IPS-20b (cell line): Measurements from ENCODE around the gene PKIB.
"Not testable (repeated sequence)": the region's sequence is repeated elsewhere in the genome, so short reads cannot be mapped to it uniquely, and the experiment has no call there.

ENCODE experiments used
- H3K27ac ChIP-seq: one replicate; pipeline ENCODE4 v1.5.1; 2013; ENCODE audit warnings: low read length
- H3K27me3 ChIP-seq: 2 replicates; pipeline ENCODE4 v1.6.1; 2013; ENCODE audit warnings: mild to moderate bottlenecking, low read length, inconsistent platforms; ENCODE audit not compliant: insufficient read depth
- H3K36me3 ChIP-seq: 2 replicates; pipeline ENCODE4 v1.6.1; 2013; ENCODE audit warnings: low read depth, mild to moderate bottlenecking, inconsistent platforms, low read length, moderate library complexity; ENCODE audit not compliant: insufficient read depth
- H3K4me1 ChIP-seq: 2 replicates; pipeline ENCODE4 v1.6.1; 2013; ENCODE audit warnings: mild to moderate bottlenecking, control low read depth, inconsistent platforms, low read length, moderate library complexity; ENCODE audit not compliant: insufficient read depth
- H3K4me3 ChIP-seq: 2 replicates; pipeline ENCODE4 v1.5.1; 2013; ENCODE audit warnings: mild to moderate bottlenecking, low read length, inconsistent platforms
- H3K9ac ChIP-seq: 2 replicates; pipeline ENCODE4 v1.6.1; 2013; ENCODE audit warnings: low read depth, mild to moderate bottlenecking, inconsistent platforms, low read length, moderate library complexity
- H3K9me3 ChIP-seq: 2 replicates; pipeline ENCODE4 v1.6.1; 2013; ENCODE audit warnings: mild to moderate bottlenecking, low read depth, low read length, inconsistent platforms; ENCODE audit not compliant: insufficient read depth

The PKIB gene

GRCh38 chr6:122621638-122622037, 11.4 kb downstream of the PKIB start:
- Histone ChIP-seq H3K27ac (no peak overlapping the region), H3K9me3 (no peaks in the 10 kb centered on the region), H3K9ac (no peak overlapping the region), H3K27me3 (no peaks in the 10 kb centered on the region), H3K4me3 (no peak overlapping the region), H3K36me3 (no peaks in the 10 kb centered on the region), H3K4me1 (no peaks in the 10 kb centered on the region)

GRCh38 chr6:122622479-122622878, 12.3 kb downstream of the PKIB start:
- Histone ChIP-seq H3K27ac (no peak overlapping the region), H3K4me1 (no peaks in the 10 kb centered on the region), H3K36me3 (no peaks in the 10 kb centered on the region)

GRCh38 chr6:122623279-122623678, 13.1 kb downstream of the PKIB start:
- Histone ChIP-seq H3K9me3 (no peaks in the 10 kb centered on the region), H3K9ac (no peak overlapping the region), H3K36me3 (no peaks in the 10 kb centered on the region), H3K4me1 (no peaks in the 10 kb centered on the region), H3K4me3 (no peak overlapping the region), H3K27ac (no peak overlapping the region), H3K27me3 (no peaks in the 10 kb centered on the region)

More at GRCh38 chr6:122622479-122622878, 12.3 kb downstream of the PKIB start:
- Histone ChIP-seq H3K9me3 (no peaks in the 10 kb centered on the region), H3K9ac (no peak overlapping the region), H3K4me3 (no peak overlapping the region), H3K27me3 (no peaks in the 10 kb centered on the region)

- no peak overlapping the region for H3K27ac ChIP-seq
- H3K9ac ChIP-seq = no peak overlapping the region
- no peaks in the 10 kb centered on the region for H3K9me3 ChIP-seq
- no peaks in the 10 kb centered on the region for H3K27me3 ChIP-seq
- no peaks in the 10 kb centered on the region for H3K36me3 ChIP-seq
- H3K4me1 ChIP-seq = no peaks in the 10 kb centered on the region
- no peak overlapping the region for H3K4me3 ChIP-seq
Measured at GRCh38 chr6:122624853-122625252, 14.6 kb downstream of the PKIB start.

GRCh38 chr6:122628714-122629113, 18.5 kb downstream of the PKIB start:
- Histone ChIP-seq H3K4me1 (no peaks in the 10 kb centered on the region), H3K9ac (no peak overlapping the region), H3K27me3 (no peaks in the 10 kb centered on the region), H3K4me3 (no peak overlapping the region), H3K27ac (no peak overlapping the region), H3K36me3 (no peaks in the 10 kb centered on the region), H3K9me3 (no peaks in the 10 kb centered on the region)

GRCh38 chr6:122631571-122632249, 21.5 kb downstream of the PKIB start:
- Histone ChIP-seq H3K27me3 (no peaks in the 10 kb centered on the region), H3K9me3 (no peaks in the 10 kb centered on the region), H3K27ac (no peak overlapping the region), H3K36me3 (no peaks in the 10 kb centered on the region), H3K9ac (no peak overlapping the region), H3K4me3 (no peak overlapping the region), H3K4me1 (no peaks in the 10 kb centered on the region)

GRCh38 chr6:122640366-122640765, 30.2 kb downstream of the PKIB start:
- H3K27me3 ChIP-seq = no peaks in the 10 kb centered on the region
- no peaks in the 10 kb centered on the region for H3K4me1 ChIP-seq
- no peak overlapping the region for H3K27ac ChIP-seq
- no peak overlapping the region for H3K9ac ChIP-seq
- H3K4me3 ChIP-seq = no peak overlapping the region
- no peaks in the 10 kb centered on the region for H3K9me3 ChIP-seq
- no peaks in the 10 kb centered on the region for H3K36me3 ChIP-seq

GRCh38 chr6:122641819-122642218, 31.6 kb downstream of the PKIB start:
- H3K27ac ChIP-seq = no peak overlapping the region
- no peaks in the 10 kb centered on the region for H3K4me1 ChIP-seq
- no peaks in the 10 kb centered on the region for H3K27me3 ChIP-seq
- H3K9me3 ChIP-seq = no peaks in the 10 kb centered on the region
- no peak overlapping the region for H3K9ac ChIP-seq
- no peak overlapping the region for H3K4me3 ChIP-seq
- no peaks in the 10 kb centered on the region for H3K36me3 ChIP-seq

GRCh38 chr6:122642604-122643003, 32.4 kb downstream of the PKIB start:
- not testable (repeated sequence) for H3K27me3 ChIP-seq

GRCh38 chr6:122645256-122645655, 35.1 kb downstream of the PKIB start:
- Histone ChIP-seq H3K4me1 (no peaks in the 10 kb centered on the region), H3K36me3 (no peaks in the 10 kb centered on the region), H3K9me3 (no peaks in the 10 kb centered on the region), H3K4me3 (no peak overlapping the region), H3K27ac (no peak overlapping the region), H3K27me3 (no peaks in the 10 kb centered on the region), H3K9ac (no peak overlapping the region)

More at GRCh38 chr6:122642604-122643003, 32.4 kb downstream of the PKIB start:
- H3K9me3 ChIP-seq, H3K4me3 ChIP-seq, H3K27ac ChIP-seq, H3K36me3 ChIP-seq, H3K9ac ChIP-seq, H3K4me1 ChIP-seq: not testable (repeated sequence)

- H3K4me3 ChIP-seq = no peak overlapping the region
- no peaks in the 10 kb centered on the region for H3K36me3 ChIP-seq
- H3K9ac ChIP-seq = no peak overlapping the region
- H3K27me3 ChIP-seq = no peaks in the 10 kb centered on the region
- H3K4me1 ChIP-seq = no peaks in the 10 kb centered on the region
- H3K9me3 ChIP-seq = no peaks in the 10 kb centered on the region
- no peak overlapping the region for H3K27ac ChIP-seq
Measured at GRCh38 chr6:122647765-122648164, 37.6 kb downstream of the PKIB start.

GRCh38 chr6:122648726-122649125, 38.5 kb downstream of the PKIB start:
- Histone ChIP-seq H3K36me3 (no peaks in the 10 kb centered on the region), H3K4me3 (no peak overlapping the region), H3K9ac (no peak overlapping the region), H3K27ac (no peak overlapping the region), H3K27me3 (no peaks in the 10 kb centered on the region), H3K4me1 (no peaks in the 10 kb centered on the region), H3K9me3 (no peaks in the 10 kb centered on the region)
